Measurements from ENCODE around the gene CLIP1.
"Not testable (repeated sequence)": the region's sequence is repeated elsewhere in the genome, so short reads cannot be mapped to it uniquely, and the experiment has no call there.

CLIP1 gene

GRCh38 chr12:122421821-122422729 is at the start of gene CLIP1:
TSS of gene CLIP1 (minus strand) at chr12:122422669. CDS start at chr12:122380452, 42,217 bp downstream.
- peak; percentile 43 to 53 for DNase-seq

- peak; percentile 63 to 64 for DNase-seq
Measured at GRCh38 chr12:122471324-122472226, 49.1 kb upstream of the CLIP1 start.

GRCh38 chr12:122470576-122470975 is 48.1 kb upstream of the CLIP1 start:
- not testable (repeated sequence) for DNase-seq

GRCh38 chr12:122469856-122470255 is 47.4 kb upstream of the CLIP1 start:
- not testable (repeated sequence) for DNase-seq

- no peak for DNase-seq
Measured at GRCh38 chr12:122467983-122468382, 45.5 kb upstream of the CLIP1 start.

- not testable (repeated sequence) for DNase-seq
Measured at GRCh38 chr12:122464317-122465042, 42.0 kb upstream of the CLIP1 start.

GRCh38 chr12:122460641-122461040 is 38.2 kb upstream of the CLIP1 start:
- DNase-seq = no peak

- DNase-seq = no peak
Measured at GRCh38 chr12:122460061-122460460, 37.6 kb upstream of the CLIP1 start.

- peak; percentile 26 to 68 for DNase-seq
Measured at GRCh38 chr12:122459211-122459610, 36.7 kb upstream of the CLIP1 start.

- no peak for DNase-seq
Measured at GRCh38 chr12:122458105-122459035, 35.9 kb upstream of the CLIP1 start.

GRCh38 chr12:122457627-122458026 is 35.2 kb upstream of the CLIP1 start:
- no peak for DNase-seq

- DNase-seq = no peak
Measured at GRCh38 chr12:122454739-122455138, 32.3 kb upstream of the CLIP1 start.

- no peak for DNase-seq
Measured at GRCh38 chr12:122454250-122454721, 31.8 kb upstream of the CLIP1 start.

GRCh38 chr12:122452701-122453285 is 30.3 kb upstream of the CLIP1 start:
- no peak for DNase-seq

- DNase-seq = no peak
Measured at GRCh38 chr12:122449317-122449716, 26.8 kb upstream of the CLIP1 start.

- not testable (repeated sequence) for DNase-seq
Measured at GRCh38 chr12:122447825-122448224, 25.4 kb upstream of the CLIP1 start.

GRCh38 chr12:122446390-122446789 is 23.9 kb upstream of the CLIP1 start:
- not testable (repeated sequence) for DNase-seq

GRCh38 chr12:122444071-122444470 is 21.6 kb upstream of the CLIP1 start:
- not testable (repeated sequence) for DNase-seq

GRCh38 chr12:122438822-122439221 is 16.4 kb upstream of the CLIP1 start:
- DNase-seq = not testable (repeated sequence)

GRCh38 chr12:122437656-122438121 is 15.2 kb upstream of the CLIP1 start:
- peak in 1 of 2 experiments; percentile 17 for DNase-seq

- no peak for DNase-seq
Measured at GRCh38 chr12:122435186-122435585, 12.7 kb upstream of the CLIP1 start.

Measured in SHP77 (cell line).